ENCODE results near the gene VPS33A. TPM values are rescaled to one million over a fixed set of nuclear protein-coding genes. Genes with fewer than 3 reads are reported as not detected.

VPS33A gene
- total RNA-seq, 3 donors from 2014 or later (not counting 1 experiment from before 2014, with no cell fraction given), result 19.2 to 26.3 (median 24.1) TPM

DNA sequence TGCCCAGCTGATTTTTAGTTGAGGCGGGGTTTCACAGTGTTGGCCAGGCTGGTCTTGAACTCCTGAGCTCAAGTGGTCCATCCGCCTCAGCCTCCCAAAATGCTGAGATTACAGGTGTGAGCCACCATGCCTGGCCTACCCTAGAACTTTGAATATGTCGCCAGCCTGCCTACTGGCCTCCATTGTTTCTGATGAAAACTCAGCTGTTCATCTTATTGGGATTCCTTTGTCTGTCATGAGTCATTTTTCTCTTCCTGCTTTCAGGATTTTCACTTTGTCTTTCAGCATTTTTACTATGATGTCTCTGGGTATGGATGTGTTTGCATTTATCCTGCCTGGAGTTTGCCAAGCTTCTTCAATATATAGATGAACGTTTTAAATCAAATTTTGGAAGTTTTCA, 70.9 kb downstream of the VPS33A start:
- no peak for ATAC-seq
- H3K36me3 ChIP-seq (ENCODE audit: control insufficient read depth, insufficient read depth, low read length), result no peaks in the 10 kb centered on the region
- peaks cover 3% of the 10 kb centered on the region for H3K4me1 ChIP-seq (ENCODE audit: control insufficient read depth, insufficient read depth, low read length)
- Mint-ChIP-seq H3K4me3 (no peak overlapping the region), H3K4me1 (peaks cover 11 to 14% of the 10 kb centered on the region in 2 donors), H3K27ac (no peak overlapping the region), H3K27me3 (ENCODE audit: low read depth in 2 of 2) (no peaks in the 10 kb centered on the region), H3K9me3 (no peaks in the 10 kb centered on the region), H3K36me3 (no peaks in the 10 kb centered on the region)
- H3K4me3 ChIP-seq (ENCODE audit: low read length), result no peak overlapping the region
- H3K27ac ChIP-seq (ENCODE audit: low read length), result no peak overlapping the region
- TF ChIP-seq, protein P1, sequence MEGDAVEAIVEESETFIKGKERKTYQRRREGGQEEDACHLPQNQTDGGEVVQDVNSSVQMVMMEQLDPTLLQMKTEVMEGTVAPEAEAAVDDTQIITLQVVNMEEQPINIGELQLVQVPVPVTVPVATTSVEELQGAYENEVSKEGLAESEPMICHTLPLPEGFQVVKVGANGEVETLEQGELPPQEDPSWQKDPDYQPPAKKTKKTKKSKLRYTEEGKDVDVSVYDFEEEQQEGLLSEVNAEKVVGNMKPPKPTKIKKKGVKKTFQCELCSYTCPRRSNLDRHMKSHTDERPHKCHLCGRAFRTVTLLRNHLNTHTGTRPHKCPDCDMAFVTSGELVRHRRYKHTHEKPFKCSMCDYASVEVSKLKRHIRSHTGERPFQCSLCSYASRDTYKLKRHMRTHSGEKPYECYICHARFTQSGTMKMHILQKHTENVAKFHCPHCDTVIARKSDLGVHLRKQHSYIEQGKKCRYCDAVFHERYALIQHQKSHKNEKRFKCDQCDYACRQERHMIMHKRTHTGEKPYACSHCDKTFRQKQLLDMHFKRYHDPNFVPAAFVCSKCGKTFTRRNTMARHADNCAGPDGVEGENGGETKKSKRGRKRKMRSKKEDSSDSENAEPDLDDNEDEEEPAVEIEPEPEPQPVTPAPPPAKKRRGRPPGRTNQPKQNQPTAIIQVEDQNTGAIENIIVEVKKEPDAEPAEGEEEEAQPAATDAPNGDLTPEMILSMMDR (IDR thresholded peaks at IDR 0.05), result no peak
- DNase-seq, result no peak
- 92% methylated on average over 4 of the region's 4 CpGs for WGBS (ENCODE audit: insufficient coverage)
- no peaks in the 10 kb centered on the region for H3K27me3 ChIP-seq (ENCODE audit: control insufficient read depth, insufficient read depth, low read length)
- intact Hi-C loops (cut with micrococcal nuclease), result no loop called here
- H3K9me3 ChIP-seq (ENCODE audit: control insufficient read depth, insufficient read depth, low read length), result no peaks in the 10 kb centered on the region

DNA sequence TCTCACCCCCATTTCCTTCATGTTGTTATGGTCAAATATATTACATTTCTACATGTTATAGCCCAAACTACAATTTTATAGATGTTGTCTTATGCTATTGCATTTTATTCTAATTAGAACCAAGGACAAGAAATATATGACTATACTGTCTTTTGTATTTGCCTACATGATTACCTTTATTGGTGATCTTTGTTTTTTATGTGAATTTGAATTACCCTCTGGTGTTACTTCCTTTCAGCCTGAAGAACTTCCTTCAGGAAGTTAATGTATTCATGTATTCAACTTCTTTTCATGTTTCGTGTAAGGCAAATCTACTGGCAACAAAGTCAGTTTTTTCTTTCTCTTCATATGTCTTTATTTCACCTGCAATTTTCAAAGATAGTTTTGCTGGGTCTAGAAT, 71.5 kb downstream of the VPS33A start:
- no peak overlapping the region for H3K27ac ChIP-seq (ENCODE audit: low read length)
- WGBS (ENCODE audit: insufficient coverage), result 80% methylated on average over 1 of the region's 1 CpG
- Mint-ChIP-seq H3K27me3 (ENCODE audit: low read depth in 2 of 2) (no peaks in the 10 kb centered on the region), H3K4me3 (no peak overlapping the region), H3K27ac (no peak overlapping the region), H3K9me3 (no peaks in the 10 kb centered on the region), H3K36me3 (no peaks in the 10 kb centered on the region), H3K4me1 (peaks cover 11 to 14% of the 10 kb centered on the region in 2 donors)
- no peaks in the 10 kb centered on the region for H3K36me3 ChIP-seq (ENCODE audit: control insufficient read depth, insufficient read depth, low read length)
- peaks cover 3% of the 10 kb centered on the region for H3K4me1 ChIP-seq (ENCODE audit: control insufficient read depth, insufficient read depth, low read length)
- DNase-seq (no peak), ATAC-seq (no peak)
- no peaks in the 10 kb centered on the region for H3K27me3 ChIP-seq (ENCODE audit: control insufficient read depth, insufficient read depth, low read length)
- H3K9me3 ChIP-seq (ENCODE audit: control insufficient read depth, insufficient read depth, low read length), result no peaks in the 10 kb centered on the region
- TF ChIP-seq, protein P1 (IDR thresholded peaks at IDR 0.05), result no peak
- H3K4me3 ChIP-seq (ENCODE audit: low read length), result no peak overlapping the region
- intact Hi-C loops (cut with micrococcal nuclease), result no loop called here

DNA sequence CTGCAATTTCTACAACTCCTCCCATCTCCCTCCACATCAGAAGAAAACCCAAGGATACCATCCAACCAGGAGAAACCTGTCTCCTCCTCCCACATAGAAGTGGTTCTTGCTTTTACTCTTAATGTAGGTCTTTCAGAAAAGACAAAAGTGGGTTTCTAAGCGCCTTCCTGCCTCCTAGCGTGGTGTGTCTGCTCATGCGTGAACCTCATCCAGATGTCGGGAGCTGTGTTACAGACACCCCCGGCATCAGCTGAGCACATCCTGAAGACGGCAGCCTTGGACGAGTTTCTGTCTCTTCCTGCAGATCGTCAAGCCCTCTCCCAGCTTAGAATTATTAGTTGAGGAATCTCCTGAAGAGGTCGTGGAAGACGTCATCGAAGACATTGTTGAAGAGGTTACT, 73.9 kb downstream of the VPS33A start:
- ATAC-seq, result no peak
- Histone ChIP-seq H3K9me3 (ENCODE audit: control insufficient read depth, insufficient read depth, low read length) (no peaks in the 10 kb centered on the region), H3K4me1 (ENCODE audit: control insufficient read depth, insufficient read depth, low read length) (peaks cover 3% of the 10 kb centered on the region), H3K27me3 (ENCODE audit: control insufficient read depth, insufficient read depth, low read length) (no peaks in the 10 kb centered on the region), H3K36me3 (ENCODE audit: control insufficient read depth, insufficient read depth, low read length) (no peaks in the 10 kb centered on the region), H3K27ac (ENCODE audit: low read length) (no peak overlapping the region), H3K4me3 (ENCODE audit: low read length) (no peak overlapping the region)
- Mint-ChIP-seq H3K9me3 (no peaks in the 10 kb centered on the region), H3K36me3 (no peaks in the 10 kb centered on the region), H3K4me1 (peaks cover 8 to 11% of the 10 kb centered on the region in 2 donors), H3K27me3 (ENCODE audit: low read depth in 2 of 2) (no peaks in the 10 kb centered on the region), H3K4me3 (no peak overlapping the region), H3K27ac (no peak overlapping the region)
- DNase-seq, result no peak
- intact Hi-C loops (cut with micrococcal nuclease), result no loop called here
- TF ChIP-seq, protein P1 (IDR thresholded peaks at IDR 0.05), result no peak
- 90% methylated on average over 11 of the region's 11 CpGs for WGBS (ENCODE audit: insufficient coverage)

Measured in natural killer cell (primary cell).